HG03175 (cell line): ENCODE data around the gene ZBTB7B.
A peak's percentile ranks its signal among the peaks of the same experiment; 100 is the strongest.

Source experiments
- ATAC-seq: cut with Tn5 transposase; IDR thresholded peaks from one replicate; pipeline ENCODE4 v1.9.1; 2021; ENCODE audit warnings: mild to moderate bottlenecking, moderate library complexity; ENCODE audit not compliant: unreplicated experiment

Gene ZBTB7B

DNA sequence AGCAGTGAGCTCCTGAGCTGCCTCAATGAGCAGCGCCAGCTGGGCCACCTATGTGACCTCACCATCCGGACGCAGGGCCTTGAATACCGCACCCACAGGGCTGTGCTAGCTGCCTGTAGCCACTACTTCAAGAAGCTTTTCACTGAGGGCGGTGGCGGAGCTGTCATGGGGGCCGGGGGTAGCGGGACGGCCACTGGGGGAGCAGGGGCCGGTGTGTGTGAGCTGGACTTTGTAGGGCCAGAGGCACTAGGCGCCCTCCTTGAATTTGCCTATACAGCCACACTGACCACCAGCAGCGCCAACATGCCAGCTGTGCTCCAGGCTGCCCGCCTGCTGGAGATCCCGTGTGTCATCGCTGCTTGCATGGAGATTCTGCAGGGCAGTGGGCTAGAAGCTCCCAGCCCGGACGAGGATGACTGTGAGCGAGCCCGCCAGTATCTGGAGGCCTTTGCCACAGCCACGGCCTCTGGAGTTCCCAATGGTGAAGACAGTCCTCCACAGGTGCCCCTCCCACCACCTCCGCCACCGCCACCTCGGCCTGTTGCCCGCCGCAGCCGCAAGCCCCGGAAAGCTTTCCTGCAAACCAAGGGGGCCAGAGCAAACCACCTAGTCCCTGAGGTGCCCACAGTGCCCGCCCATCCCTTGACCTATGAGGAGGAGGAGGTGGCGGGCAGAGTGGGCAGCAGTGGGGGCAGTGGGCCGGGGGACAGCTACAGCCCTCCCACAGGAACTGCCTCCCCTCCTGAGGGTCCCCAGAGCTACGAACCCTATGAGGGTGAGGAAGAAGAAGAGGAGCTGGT, 12.3 kb downstream of the ZBTB7B start:
- no peak for ATAC-seq

DNA sequence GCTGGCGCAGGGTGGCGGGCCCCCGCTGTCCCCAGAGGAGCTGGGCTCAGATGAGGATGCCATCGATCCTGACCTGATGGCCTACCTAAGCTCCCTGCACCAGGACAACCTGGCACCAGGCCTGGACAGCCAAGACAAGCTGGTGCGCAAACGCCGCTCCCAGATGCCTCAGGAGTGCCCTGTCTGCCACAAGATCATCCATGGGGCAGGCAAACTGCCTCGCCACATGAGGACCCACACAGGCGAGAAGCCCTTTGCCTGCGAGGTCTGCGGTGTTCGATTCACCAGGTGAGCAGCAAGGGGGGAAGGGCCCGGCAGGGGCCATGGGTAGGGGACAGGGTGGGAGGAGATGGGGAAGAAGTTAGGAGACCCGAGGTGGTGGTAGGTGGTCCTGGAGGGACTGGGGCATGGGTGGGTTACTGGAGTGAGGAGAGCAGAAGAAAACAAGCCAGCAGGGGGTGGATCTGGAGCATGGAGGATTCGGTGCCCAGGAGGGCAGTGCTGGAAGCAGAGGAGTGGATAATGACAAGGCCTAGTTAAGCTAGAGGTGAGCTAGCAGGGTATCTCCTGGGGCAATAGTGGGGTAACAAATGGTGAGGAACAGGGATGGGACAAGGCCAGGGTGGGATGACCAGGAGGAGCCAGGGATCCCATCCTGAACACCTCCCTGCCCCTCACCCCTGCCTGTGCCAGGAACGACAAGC, 13.1 kb downstream of the ZBTB7B start:
- ATAC-seq, result no peak

DNA sequence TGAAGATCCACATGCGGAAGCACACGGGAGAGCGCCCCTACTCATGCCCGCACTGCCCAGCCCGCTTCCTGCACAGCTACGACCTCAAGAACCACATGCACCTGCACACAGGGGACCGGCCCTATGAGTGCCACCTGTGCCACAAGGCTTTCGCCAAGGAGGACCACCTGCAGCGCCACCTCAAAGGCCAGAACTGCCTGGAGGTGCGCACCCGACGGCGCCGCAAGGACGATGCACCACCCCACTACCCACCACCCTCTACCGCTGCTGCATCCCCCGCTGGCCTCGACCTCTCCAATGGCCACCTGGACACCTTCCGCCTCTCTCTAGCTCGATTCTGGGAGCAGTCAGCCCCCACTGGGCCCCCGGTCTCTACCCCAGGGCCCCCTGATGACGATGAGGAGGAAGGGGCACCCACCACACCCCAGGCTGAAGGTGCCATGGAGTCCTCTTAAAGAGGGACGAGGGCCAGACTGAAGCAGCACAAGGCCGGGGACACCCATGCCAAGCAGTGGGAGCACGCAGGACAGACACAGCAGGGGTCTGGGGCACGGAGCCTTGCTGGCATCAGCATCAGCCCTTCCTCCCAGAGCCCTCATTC, 13.7 kb downstream of the ZBTB7B start:
- peak; percentile 6 for ATAC-seq

DNA sequence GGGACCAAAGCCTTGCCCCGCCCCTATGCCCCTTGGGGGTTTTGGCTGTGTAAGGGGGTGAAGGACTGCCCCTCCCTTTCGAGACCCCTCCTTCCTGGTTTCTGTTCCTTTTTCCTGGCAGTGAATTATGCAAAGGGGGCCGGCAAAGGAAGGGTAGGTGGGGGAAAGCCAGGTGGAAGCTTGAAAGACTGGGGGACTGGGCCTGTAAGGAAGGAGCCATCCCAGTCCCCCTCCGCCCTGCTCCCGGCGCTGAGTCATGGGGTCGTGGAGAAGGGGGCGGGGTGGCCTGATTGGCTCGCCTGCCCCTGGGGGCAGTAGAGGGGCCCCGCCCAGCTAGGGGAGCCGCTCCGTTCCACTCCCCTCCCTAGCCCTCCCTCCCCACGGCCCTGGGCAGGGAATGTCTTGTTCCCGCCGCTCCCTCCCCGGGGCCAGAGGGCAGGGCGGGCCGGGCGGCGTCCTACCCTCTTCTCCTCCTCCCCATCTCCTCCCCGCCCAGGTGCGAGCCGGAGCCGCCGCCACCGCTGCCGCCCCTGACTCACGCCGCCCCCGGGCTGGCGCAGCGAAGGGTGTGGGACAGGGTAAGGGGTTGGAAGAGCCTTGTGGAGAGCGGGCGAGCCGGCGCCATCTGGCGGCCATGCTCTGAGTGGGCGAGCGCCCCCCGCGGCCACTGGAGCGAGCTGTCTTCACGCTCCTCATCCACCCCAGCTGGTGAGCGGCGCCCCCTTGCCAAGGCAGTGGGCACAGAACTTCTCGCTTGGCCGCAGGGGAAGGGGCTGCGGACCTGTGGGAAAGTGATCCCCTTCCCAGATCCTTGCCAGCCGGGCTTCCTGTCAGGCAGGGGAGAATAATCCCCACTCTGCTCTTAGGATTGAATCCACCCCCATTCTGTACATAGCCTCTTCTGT, 14.7 kb downstream of the ZBTB7B start:
- peak; percentile 79 for ATAC-seq

DNA sequence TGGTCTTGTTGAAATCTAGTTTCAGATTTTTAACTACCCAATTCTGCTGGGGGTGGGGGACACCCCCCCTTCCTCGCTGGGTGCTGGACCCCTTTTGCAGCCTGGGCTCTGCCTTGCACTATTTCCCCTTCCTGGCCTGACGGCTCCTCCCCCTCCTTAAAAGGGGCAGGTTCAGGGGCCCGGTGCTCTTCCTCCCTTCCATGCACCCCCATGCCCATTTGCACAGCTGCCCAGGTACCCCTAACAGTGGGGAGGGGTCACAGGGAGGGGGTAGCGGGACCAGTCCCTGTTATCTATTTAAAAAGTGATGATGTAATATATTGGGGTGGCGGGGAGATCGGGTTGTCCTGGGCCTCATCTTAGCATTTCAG, 15.3 kb downstream of the ZBTB7B start:
- no peak for ATAC-seq

DNA sequence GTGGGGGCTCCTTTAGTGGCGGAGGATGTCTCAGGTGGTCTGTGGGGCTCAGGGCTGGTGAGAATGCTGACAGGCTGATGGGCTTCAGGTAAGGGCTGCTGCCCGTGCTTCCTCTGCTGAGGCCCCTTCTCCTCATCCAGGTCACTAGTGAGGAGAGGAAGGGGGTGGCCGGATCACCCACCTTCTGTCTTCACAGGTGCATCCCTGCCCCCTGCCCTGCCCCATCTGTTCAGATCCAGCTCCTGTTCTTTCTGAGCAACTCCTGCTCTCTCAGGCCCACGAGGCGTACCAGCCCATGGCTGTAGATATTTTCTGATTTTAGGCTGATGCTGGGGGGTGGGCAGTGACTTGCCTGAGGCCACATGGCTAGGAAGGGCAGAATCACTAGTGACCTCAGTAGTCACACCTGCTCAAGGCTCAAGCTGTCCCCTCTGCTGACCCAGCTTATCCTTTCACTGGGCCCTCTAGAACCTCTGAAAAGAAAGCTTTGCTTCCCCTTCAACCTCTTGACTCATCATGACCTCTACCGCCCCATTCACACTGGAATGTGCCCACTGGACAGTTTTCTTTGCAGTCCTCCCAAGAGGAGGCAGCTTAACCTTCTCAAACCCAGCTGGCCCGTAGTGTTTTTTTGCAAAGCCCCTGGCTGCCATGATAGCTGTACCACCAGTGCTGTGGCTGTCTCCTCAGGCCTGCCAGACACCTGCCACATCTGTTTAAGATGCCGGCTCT, 16.2 kb downstream of the ZBTB7B start:
- no peak for ATAC-seq

DNA sequence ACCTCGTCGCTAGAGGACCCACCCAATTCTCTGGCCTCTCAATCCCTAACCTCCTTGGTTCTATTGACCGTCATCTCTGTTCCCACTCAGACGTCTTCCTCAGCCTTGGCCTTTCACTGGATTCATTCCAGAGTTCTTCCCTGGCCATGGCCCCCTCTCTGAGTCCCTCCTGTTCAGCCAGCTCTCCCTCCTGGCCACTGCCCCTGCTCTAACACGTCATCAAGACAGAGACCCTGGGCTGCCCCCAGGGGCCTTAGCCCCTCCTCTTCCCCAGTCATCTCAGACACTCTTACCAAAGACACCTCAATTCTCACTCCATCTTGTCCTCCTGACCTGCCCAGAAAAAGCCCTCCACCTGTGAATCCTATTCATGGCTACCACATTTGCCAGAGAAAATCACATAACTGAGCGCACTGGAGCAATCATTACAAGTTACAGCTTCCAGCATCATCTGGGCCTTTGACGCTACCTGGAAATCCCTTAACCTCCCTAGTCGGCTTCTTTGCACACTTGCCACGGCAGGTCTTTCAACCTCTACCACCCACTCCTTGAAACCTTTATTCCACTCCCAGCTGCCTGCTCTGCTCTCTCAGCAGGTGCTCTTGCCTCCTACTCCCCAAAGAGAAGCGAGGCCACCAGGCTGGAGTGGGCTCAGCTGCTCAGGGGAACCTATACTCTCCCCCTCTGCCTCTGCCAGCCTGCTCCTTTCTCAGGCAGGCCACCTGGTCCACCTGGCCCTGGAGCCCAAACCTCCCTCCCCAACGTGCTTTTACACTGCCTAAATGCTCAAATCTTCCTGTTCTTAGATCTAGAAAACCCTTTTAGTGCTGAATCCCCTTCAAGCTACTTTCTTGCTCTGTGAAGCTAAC, 17.0 kb downstream of the ZBTB7B start:
- ATAC-seq, result no peak

DNA sequence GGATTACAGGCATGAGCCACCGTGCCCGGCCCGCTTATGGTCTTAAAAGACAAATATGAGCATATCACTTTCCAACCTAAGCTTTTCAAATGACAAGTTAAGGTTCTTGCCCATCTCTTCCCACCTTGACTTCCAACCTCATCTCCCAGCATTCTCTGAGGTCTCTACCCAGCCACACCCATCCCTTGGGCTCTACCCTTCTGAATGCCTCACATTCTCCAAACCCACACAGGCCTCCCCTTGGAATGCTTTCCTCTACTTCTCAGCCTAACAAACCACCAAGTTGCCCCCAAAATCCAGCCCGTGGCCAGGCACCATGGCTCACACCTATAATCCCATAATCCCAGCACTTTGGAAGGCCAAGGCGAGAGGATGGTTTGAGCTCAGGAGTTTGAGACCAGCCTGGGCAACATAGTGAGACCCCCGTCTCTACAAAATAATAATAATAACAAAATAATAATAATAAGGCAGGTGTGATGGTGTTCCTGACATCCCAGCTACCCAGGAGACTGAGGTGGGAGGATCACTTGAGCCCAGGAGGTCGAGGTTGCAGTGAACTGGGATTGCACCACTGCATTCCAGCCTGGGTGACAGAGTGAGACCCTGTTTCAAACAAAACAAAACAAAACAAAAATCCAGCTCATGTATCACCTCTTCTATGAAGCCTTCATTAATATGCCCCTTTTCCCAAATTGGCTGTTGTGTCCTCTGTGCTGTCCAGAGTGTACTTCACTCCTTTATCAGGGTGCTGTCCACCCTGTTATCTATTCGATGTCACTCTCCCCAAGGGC, 19.7 kb downstream of the ZBTB7B start:
- ATAC-seq, result no peak

DNA sequence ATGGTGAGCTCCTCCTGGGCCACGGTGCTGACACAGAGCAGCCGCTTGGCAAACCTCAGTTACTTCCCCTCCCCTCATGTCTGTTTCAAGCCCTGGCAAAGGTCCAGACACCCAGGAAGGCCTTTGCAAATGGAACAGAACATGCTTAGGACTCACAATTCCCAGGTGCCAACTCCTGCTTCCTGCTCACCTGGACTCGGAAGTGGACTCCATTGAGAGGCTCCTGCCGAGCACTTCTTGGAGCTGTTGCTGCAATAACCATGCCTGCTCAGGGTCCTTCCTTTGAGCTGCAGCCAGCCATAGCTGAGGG, 20.3 kb downstream of the ZBTB7B start:
- no peak for ATAC-seq

DNA sequence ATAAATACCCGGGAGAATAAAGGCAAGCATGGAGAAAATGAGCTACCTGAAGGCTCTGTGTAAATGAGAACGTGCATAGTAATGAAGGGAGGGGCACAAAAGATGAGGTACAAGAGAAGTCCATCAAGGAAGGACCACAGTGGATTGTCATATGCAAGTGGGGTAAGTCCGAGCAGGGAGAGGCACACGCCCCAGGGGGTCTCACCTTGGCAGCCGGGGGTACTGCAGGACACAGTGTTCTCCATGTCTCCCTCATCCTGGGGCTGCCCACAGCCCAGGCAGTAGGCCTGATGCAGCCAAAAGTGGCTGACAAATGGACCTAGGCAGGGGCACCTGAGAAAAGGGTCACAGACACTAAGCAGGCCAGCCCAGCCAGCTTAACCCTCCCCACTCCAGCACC, 21.0 kb downstream of the ZBTB7B start:
- ATAC-seq, result no peak

DNA sequence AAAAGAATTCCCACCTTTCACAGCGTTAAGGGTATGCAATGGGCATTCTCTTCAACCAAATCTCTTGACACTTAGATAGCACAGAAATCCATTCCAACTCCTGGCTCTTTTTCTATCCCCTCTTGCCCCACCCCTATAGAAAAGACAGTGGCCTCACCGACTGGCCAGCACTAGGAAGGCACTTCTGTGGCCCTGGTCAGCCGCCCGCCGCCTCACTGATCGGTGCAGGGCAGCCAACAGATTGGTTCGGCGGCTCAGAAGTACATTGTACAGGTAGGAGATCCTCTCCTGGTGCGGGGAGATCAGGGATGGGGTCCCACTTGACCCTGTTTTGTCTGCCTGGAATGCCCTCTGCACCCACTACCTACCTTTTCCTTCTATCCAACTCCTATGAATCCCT, 21.7 kb downstream of the ZBTB7B start:
- no peak for ATAC-seq

DNA sequence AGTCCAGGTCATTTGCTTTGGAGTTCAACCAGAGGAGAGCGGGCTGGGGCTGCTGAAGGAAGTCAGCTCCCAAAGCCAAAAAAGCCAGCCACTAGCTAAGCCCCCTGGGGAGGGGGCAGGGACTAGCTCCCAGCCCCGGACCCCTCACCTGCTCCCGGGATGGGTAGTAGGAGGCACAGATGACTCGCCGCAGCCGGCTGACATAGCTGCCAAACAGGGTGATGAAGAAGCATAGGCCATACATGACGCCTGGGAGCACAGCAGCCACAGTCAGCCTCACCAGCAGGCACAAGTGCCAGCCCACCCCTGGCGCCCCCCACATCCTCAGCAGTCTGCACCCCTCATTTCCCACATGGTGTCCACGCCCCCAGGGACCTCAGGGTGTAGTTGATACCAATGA, 23.6 kb downstream of the ZBTB7B start:
- no peak for ATAC-seq

DNA sequence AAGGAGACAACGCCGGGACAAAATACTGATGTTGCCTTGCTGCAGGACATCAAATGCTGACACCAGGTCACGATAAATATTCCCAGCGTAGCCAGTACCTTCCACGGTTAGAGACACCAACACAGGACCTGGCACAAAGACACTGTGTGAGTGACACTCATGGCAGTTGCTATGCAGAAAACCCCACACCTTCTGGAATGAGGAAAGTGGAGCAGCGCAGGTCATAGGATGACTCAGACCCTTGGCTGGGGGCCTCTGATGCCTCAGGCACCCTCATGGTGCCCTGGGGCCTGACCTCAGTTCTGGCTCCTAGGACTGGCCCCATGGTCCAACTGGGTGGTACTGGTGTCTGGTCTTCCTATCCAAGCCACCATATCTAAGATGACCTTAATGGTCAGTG, 24.0 kb downstream of the ZBTB7B start:
- no peak for ATAC-seq

DNA sequence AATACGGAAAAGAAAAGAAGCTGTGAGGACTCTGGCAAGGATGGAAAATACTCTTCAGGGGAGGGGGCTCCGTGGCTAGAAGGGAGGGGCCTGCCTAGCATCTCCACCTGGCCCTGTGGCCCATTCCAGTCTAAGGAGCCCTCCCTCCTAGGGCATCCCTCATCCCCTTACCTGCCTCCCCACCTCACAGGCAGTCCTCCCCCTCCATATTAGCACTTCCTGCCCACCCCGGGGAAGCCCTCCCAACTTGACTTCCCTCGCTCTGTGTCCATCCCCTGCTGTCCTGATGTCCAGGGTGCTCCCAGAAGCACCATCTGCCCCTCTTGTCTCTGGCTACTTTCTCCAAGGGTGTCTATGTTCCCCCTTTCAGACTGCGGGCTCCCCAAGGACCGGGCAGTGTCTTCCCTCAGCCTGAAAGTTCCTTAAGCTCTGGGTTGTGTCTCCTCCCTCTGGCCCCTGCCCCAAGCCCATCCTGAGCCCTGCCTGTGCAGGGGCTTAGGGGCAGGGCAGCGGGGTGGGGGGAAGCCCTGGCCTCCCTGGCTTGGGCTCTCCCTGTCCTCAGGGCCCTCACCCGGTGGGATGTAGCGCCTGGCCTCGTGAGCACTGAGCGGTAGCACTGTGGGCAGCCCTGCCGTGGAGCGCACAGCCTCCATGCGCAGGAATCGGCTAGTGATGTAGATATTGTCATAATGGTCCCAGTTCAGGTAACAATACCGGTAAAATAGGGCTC, 27.1 kb downstream of the ZBTB7B start:
- ATAC-seq, result no peak

DNA sequence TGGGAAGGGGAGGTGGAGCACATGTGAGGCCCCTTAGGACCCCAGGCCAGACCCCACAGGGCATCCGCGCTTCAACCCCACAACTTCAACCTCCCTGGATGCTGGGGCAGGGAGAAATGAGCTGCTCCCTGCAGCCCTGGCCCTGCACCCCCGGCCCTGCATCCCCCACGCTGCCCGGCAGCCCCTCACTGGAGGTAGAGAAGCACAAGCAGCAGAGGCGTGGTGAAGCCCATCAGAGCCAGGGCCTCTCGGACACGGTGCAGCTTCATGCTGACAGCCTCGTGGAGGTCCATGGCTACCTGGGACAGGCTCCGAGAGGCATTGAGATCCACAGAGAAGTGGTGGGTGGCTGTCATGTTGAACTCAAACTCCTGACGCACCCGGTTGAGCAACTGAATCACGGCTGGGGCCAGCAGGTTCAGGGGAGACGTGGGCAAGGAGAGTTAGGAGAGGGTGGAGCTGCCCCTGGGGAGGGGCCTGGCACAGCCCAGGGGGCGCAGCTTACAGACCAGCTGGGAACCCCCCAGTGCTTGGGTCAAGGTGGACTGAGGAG, 27.7 kb downstream of the ZBTB7B start:
- ATAC-seq, result no peak

DNA sequence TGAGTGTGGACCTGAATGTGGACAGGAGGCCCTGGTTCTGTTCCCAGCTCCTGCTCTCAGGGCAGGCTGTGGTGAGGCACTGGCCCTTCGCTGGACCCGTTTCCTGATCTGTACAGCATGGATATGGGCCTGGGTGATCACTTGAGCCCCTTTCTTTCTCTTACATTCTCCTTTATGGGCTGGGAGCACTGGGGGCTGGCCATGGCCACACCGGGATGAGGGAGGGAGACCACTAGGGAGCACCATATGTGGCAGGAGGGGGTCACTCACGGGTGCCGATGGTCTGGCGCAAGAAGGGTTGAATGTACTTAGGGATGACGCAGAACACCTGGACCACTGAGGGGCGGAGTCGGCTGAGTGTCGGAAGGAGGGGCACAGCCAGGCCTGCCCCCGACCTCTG, 28.3 kb downstream of the ZBTB7B start:
- ATAC-seq, result no peak

DNA sequence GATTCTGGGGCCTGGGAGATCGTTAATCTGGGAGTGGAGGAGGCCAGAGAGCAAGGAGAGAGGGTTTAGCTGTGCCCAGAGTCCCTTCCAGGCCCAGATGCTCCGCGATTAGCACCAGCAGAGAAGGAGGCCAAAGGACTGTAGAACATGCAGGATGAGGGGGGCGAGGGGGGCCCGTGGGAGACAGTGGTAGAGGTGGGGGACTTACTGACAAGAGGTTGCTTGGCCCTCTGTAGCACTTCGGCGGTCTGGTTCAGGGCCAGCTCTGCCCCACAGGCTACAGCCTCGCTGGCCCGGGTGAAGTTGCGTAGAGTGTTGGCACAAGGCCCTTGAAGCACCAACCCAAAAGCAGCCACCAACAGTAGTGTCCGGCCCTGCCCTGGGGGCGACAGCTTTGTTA, 30.3 kb downstream of the ZBTB7B start:
- no peak for ATAC-seq

DNA sequence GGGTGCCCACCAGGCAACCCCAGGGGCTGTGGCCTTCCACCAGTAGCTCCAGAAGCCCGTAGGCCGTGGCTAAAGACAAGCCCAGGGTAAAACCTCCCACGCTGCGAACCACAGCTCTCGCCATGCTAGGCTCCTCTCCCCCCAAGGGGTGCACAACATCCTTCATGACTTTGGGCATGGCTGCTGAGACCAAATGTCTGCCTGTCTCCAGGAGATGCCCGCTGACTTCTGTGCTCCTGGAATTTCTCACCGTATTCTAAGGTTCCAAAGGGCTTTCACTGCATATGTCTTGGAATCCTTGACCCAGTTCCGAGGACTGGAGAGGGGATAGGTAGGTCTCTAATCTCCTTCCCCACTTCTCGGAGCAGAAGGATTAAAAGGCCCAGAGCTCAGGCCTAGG, 30.9 kb downstream of the ZBTB7B start, which contains the start of the genes DCST1 and DCST2:
Gene DCST1, plus strand, starts transcription at position 301 of the 400 bp plus-strand sequence. CDS start 213 bp downstream, outside the sequence.
Gene DCST2, minus strand, starts transcription at position 258 of the 400 bp plus-strand sequence. Its CDS starts 80 bp downstream, at position 178.
- ATAC-seq, result no peak
